NCI-H2029 (cell line): Measurements from ENCODE around the gene SLC4A1AP.

Experiments used
- DNase-seq: peaks from one replicate; lab custom pipeline; 2025; lab: John Stamatoyannopoulos, UW

Gene SLC4A1AP

GRCh38 chr2:27702302-27702701 lies 38.6 kb downstream of the SLC4A1AP start:
- DNase-seq, result no peak

GRCh38 chr2:27703638-27704341 lies 40.1 kb downstream of the SLC4A1AP start:
- DNase-seq, result peak; percentile 43

DNA sequence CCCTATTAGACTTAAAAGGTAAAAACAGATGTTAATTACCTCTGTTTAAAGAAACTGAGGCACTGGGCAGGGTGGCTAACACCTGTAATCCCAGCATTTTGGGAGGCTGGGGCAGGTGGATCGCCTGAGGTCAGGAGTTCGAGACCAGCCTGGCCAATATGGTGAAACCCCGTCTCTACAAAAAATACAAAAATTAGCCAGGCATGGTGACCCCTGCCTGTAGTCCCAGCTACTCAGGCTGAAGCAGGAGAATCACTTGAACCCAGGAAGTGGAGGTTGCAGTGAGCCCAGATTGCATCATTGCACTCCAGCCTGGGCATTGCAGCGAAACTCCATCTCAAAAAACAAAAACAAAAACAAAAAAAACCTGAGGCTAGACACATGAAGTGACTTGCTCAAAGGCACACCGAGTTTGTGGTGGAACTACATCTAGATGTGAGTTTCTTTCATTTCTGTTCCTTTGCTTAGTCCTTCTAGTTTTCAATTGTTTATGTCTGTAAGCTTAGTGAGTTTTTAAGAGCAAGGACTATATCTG lies 40.7 kb downstream of the SLC4A1AP start:
- no peak for DNase-seq

- DNase-seq, result peak; percentile 69
Observed at GRCh38 chr2:27705851-27706622, 42.3 kb downstream of the SLC4A1AP start.

GRCh38 chr2:27707462-27708256 lies 44.0 kb downstream of the SLC4A1AP start:
- DNase-seq, result no peak

DNA sequence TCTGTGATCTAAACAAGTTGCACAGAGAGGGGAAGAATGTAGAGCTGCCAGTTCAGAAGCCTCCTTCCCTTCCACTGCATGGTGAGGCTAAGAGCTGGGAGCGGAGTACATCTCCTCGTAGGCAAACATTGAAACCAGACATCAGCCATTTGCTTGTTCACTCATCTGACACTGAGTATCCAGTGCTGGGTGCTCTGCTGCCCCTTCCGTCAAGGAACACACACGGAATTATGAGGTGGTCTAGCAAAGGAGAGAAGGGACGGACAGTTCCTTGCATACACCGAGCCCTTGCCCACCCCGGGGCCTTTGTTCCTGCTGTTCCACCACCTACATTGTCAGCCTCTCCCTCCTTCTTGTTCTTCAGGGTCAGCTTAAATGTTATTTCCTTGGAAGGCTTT lies 44.6 kb downstream of the SLC4A1AP start:
- no peak for DNase-seq

DNA sequence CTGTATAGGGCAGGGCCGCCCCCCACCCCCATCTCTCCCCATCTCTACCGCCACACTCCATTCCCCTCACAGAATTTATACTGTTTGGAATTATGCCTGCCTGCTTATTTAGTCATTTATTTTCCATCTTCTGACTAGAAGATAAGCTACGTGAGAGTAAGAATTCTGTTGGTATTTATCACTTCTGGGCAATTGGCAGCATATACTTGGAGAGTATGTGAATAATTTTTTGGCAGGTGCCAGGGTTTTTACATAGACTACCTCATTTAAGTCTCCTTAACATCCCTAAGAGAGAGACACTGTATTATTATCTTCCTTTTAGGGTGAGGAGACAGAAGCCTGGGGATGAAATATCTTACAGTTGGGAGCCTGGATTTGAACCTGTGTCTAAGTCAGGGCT lies 45.0 kb downstream of the SLC4A1AP start:
- DNase-seq, result no peak

DNA sequence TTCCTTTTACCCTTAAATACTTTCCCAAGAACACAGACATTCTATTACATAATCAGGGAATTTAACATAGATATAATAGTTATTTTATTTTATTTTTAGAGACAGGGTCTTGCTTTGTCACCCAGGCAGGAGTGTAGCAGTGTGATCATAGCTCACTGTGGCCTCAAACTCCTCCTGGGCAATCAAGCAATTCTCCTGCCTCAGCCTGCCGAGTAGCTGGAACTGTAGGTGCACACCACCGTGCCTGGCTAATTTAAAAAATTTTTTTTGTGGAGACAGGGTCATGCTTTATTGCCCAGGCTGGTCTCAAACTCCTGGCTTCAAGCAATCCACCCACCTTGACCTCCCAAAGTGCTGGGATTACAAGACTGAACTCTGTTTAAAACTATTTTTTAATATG lies 45.6 kb downstream of the SLC4A1AP start:
- no peak for DNase-seq

GRCh38 chr2:27709960-27710575 lies 46.4 kb downstream of the SLC4A1AP start:
- DNase-seq, result no peak

DNA sequence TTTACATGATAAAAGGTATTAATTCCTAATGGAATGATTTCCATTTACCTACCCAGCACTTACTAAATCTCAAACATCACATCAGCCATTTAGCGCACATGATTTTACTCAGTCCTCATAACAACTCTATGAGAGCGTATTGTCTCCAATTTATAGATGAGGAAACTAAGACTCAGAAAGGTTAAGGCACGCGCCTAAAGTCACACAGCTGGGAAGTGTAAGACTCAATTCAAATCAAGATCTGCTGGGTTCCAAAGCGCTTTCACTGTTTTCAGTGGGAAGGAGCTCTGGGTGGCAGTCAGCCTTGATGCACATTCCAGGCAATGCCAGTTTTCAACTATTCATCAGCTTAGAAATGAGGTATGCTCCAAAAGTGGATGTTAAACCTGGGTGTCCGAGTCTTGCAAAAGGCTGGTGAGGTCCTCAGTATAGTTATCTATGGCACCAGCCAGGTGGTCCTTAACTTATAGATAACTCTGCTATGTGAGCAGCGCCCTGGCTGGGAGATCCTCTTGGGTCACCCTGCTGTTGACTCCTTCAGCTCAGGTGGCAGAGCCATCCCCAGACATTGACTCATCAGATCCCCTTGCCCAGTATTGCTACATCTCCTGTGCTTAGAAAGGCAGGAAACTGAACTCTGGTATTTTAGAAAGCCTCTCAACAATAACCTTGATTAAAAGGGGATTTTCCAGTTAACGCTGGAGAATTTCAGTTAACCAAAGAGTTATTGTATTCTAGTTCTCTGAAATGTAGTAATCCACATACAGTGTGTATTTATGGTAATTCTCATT lies 47.1 kb downstream of the SLC4A1AP start:
- DNase-seq, result no peak

GRCh38 chr2:27711804-27712203 lies 48.1 kb downstream of the SLC4A1AP start:
- no peak for DNase-seq

DNA sequence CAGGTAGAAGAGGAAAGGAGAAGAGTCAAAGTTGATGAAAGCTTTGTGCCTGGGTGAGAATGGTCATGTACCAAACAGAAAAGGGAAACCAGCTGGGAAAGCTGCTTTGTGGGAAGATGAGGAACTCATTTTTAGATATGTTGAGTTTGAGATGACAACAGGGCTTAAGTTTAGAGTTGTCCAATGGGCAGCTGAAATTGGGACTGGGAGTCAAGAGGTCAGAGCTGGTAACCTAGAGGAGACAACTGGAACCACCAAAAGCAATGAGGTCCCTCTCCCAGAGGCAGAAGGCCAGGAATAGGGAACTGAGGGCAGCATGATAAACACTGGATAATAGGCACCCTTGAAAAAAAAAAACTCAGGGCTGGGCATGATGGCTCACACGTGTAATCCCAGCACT lies 48.8 kb downstream of the SLC4A1AP start:
- no peak for DNase-seq

DNA sequence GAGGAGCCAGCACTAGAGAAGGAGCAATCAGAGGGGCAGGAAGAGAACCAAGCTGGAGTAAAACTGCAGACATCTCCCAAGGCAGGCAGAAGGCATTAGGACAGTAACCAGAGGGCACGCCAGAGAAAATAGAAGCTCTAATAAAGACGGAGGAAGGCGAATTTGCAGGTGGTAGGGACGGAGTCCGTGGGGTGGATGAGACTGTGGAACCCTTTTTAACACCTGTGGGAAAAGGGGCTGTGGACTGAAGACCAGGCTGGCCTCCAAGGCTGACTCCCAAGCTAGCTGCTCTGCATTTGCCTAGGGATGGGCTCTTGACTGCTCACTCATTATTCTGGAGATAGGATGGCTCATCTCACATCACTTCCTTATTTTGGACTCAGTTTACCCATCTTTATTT lies 49.5 kb downstream of the SLC4A1AP start:
- DNase-seq, result no peak

DNA sequence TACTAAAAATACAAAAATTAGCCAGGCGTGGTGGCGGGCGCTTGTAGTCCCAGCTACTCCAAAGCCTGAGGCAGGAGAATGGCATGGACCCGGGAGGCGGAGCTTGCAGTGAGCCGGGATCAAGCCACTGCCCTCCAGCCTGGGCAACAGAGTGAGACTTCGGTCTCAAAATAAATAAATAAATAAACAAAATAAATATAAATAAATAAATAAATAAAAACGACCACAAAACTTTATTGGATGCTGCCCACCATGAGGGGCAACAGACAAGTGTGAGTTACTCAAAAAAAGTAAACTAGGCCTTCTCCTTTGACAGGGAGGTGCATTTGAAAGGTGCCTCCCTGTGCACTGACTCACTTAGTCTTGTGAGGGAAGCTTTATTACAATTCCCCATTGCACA lies 50.4 kb downstream of the SLC4A1AP start:
- no peak for DNase-seq

DNA sequence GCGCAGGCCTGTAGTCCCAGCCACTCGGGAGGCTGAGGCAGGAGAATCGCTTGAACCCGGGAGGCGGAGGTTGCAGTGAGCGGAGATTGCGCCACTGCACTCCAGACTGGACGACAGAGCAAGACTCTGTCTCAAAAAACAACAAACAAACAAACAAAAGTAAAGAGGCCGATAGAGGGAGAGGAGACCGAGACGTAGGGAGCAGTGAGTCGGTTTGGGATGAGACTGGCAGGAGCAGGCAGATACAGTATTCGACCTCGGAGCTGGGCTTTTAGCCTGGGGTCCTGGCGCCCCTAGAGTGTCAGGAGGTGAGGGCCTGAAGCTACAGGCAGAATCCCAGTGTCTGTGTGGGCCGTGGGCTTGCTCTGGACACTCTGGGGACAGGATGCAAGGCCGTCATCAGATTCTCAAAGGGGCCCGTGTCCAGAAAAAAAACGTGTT lies 51.2 kb downstream of the SLC4A1AP start:
- no peak for DNase-seq

GRCh38 chr2:27715318-27716210 lies 51.9 kb downstream of the SLC4A1AP start:
- DNase-seq, result no peak

DNA sequence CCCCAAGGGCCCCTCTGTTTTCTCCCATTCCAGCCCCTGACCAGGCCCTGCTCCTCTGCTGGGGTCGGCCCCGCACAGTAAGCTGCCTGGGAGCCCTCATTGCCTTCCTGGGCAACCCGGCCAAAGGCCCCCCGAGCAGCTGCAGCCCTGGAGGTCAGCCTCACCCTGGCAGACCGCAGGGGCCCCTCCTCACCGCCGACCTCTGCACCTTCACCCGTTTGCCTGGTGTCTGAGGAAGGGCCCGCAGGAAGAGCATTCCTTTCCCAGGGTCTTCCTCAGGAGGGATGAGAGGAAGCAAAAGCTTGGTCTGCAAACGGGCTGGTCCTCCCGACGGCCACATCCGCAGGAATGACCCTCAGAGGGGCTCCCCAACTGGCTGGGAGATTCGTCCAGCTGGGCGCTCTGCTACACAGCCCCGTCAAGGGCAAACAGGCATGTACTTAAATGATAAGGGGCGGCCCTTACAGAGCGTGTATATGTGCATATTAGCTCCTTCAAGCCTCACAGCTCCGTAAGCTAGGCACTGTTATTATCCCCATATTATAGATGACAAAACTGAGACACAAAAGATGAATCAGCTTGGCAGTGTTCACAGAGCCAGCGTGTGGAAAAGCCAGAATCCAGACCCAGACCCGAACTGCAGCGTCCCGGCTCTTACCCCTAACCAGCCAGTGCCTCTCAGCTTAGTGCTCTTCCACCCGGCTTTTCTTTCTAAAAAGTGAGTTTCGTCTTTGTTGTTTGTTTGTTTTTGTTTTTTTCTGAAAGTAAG lies 52.8 kb downstream of the SLC4A1AP start:
- DNase-seq, result no peak

- DNase-seq, result no peak
Observed at GRCh38 chr2:27717070-27717795, 53.5 kb downstream of the SLC4A1AP start.
